Endothelial cell of umbilical vein (primary cell): ENCODE data around the gene GNA12.

ENCODE experiments used
- CTCF ChIP-seq, 2 donors: IDR thresholded peaks; 1 replicate in 1 of 2; 2 replicates in 1 of 2; pipeline ENCODE4 v1.5.1; 2011; ENCODE audit warnings: low read length in 2 of 2, mild to moderate bottlenecking in 2 of 2, moderate library complexity in 2 of 2, control low read depth in 1 of 2, inconsistent platforms in 1 of 2, low read depth in 1 of 2; ENCODE audit not compliant: insufficient read depth in 1 of 2; ENCODE audit errors: extremely low read depth in 1 of 2
- FOS ChIP-seq: IDR thresholded peaks from 2 replicates; pipeline ENCODE4 v1.6.1; 2011; ENCODE audit warnings: mild to moderate bottlenecking, low read length, moderate library complexity, borderline replicate concordance; ENCODE audit not compliant: insufficient read depth
- POLR2A ChIP-seq: IDR thresholded peaks from 2 replicates; pipeline ENCODE4 v1.6.1; 2012; ENCODE audit warnings: low read depth, mild to moderate bottlenecking, control low read depth, low read length
- POLR2AphosphoS5 ChIP-seq: IDR thresholded peaks from 2 replicates; pipeline ENCODE4 v1.6.1; 2012; ENCODE audit warnings: low read depth, mild to moderate bottlenecking, control low read depth, low read length, moderate library complexity; ENCODE audit not compliant: insufficient read depth

GRCh38 chr7:2684501-2684900 is 159.6 kb downstream of the GNA12 start:
- TF ChIP-seq POLR2A (no peak), CTCF (IDR thresholded peaks at IDR 0.05; ENCODE audit: extremely low read depth in 1 of 2, insufficient read depth in 1 of 2, low read depth in 1 of 2, low read length in 2 of 2) (no peak), POLR2AphosphoS5 (no peak), FOS (no peak)
